Suppressor macrophage treated with lipopolysaccharide for 4 hours (primary cell): Measurements from ENCODE around the gene CTAGE6.
"Not testable (repeated sequence)": the region's sequence is repeated elsewhere in the genome, so short reads cannot be mapped to it uniquely, and the experiment has no call there.

ENCODE experiments used
- DNase-seq: peaks from one replicate; pipeline ENCODE4 v3.0.0-alpha.2; 2020

The CTAGE6 gene

GRCh38 chr7:143757596-143757995, at the start of gene CTAGE6:
TSS of gene CTAGE6 (minus strand) at chr7:143757696. CDS start at chr7:143757658, 38 bp downstream.
- not testable (repeated sequence) for DNase-seq

GRCh38 chr7:143806664-143807071, 49.2 kb upstream of the CTAGE6 start:
- not testable (repeated sequence) for DNase-seq

GRCh38 chr7:143797896-143798290, 40.4 kb upstream of the CTAGE6 start:
- DNase-seq, result not testable (repeated sequence)

- not testable (repeated sequence) for DNase-seq
Measured at GRCh38 chr7:143797119-143797895, 39.8 kb upstream of the CTAGE6 start.

- DNase-seq, result not testable (repeated sequence)
Measured at GRCh38 chr7:143795653-143796052, 38.2 kb upstream of the CTAGE6 start.

- not testable (repeated sequence) for DNase-seq
Measured at GRCh38 chr7:143792633-143793032, 35.1 kb upstream of the CTAGE6 start.

- not testable (repeated sequence) for DNase-seq
Measured at GRCh38 chr7:143785415-143786182, 28.1 kb upstream of the CTAGE6 start.

- DNase-seq, result not testable (repeated sequence)
Measured at GRCh38 chr7:143779591-143779990, 22.1 kb upstream of the CTAGE6 start.

- not testable (repeated sequence) for DNase-seq
Measured at GRCh38 chr7:143772738-143773468, 15.4 kb upstream of the CTAGE6 start.

GRCh38 chr7:143767531-143767930, 10.0 kb upstream of the CTAGE6 start:
- DNase-seq, result not testable (repeated sequence)

GRCh38 chr7:143765678-143766077, 8.2 kb upstream of the CTAGE6 start:
- DNase-seq, result not testable (repeated sequence)

GRCh38 chr7:143763065-143763464, 5.6 kb upstream of the CTAGE6 start:
- not testable (repeated sequence) for DNase-seq

GRCh38 chr7:143745340-143745739, 12.2 kb downstream of the CTAGE6 start:
- not testable (repeated sequence) for DNase-seq

- DNase-seq, result peak; percentile 52
Measured at GRCh38 chr7:143737037-143737819, 20.3 kb downstream of the CTAGE6 start.

- DNase-seq, result no peak
Measured at GRCh38 chr7:143735962-143736361, 21.5 kb downstream of the CTAGE6 start.

- no peak for DNase-seq
Measured at GRCh38 chr7:143733876-143734275, 23.6 kb downstream of the CTAGE6 start.

- DNase-seq, result no peak
Measured at GRCh38 chr7:143728333-143728862, 29.1 kb downstream of the CTAGE6 start.

- DNase-seq, result not testable (repeated sequence)
Measured at GRCh38 chr7:143727561-143727960, 29.9 kb downstream of the CTAGE6 start.

- DNase-seq, result not testable (repeated sequence)
Measured at GRCh38 chr7:143726143-143726542, 31.4 kb downstream of the CTAGE6 start.

GRCh38 chr7:143720335-143720734, 37.2 kb downstream of the CTAGE6 start:
- DNase-seq, result not testable (repeated sequence)

GRCh38 chr7:143715543-143716193, 41.8 kb downstream of the CTAGE6 start:
- DNase-seq, result not testable (repeated sequence)
